Muscle layer of colon (tissue), 2 donors: Measurements from ENCODE around the gene CTBS.
"Not testable (repeated sequence)": the region's sequence is repeated elsewhere in the genome, so short reads cannot be mapped to it uniquely, and the experiment has no call there.

Experiments used
- H3K27ac ChIP-seq: one replicate; pipeline ENCODE4 v1.7.0; 2013; ENCODE audit warnings: low read depth, mild to moderate bottlenecking, low read length, moderate library complexity
- H3K27me3 ChIP-seq, 2 donors: one replicate each; pipeline ENCODE4 v1.7.0; 2013; ENCODE audit warnings: low read length in 2 of 2, mild to moderate bottlenecking in 2 of 2; ENCODE audit not compliant: insufficient read depth in 2 of 2, control insufficient read depth in 1 of 2
- H3K36me3 ChIP-seq: one replicate; pipeline ENCODE4 v1.7.0; 2013; ENCODE audit warnings: mild to moderate bottlenecking, low read length; ENCODE audit not compliant: insufficient read depth
- H3K4me1 ChIP-seq: one replicate; pipeline ENCODE4 v1.7.0; 2013; ENCODE audit warnings: mild to moderate bottlenecking, low read length; ENCODE audit not compliant: insufficient read depth
- H3K4me3 ChIP-seq, 2 donors: one replicate each; pipeline ENCODE4 v1.7.0; 2013; ENCODE audit warnings: low read length in 2 of 2, low read depth in 1 of 2, mild to moderate bottlenecking in 1 of 2, moderate library complexity in 1 of 2
- H3K9ac ChIP-seq: one replicate; pipeline ENCODE4 v1.7.0; 2013; ENCODE audit warnings: low read length
- H3K9me3 ChIP-seq: one replicate; pipeline ENCODE4 v1.7.0; 2013; ENCODE audit warnings: mild to moderate bottlenecking, low read length
- donor health status: abdominal sarcoma.
- donor health status: Adenocarcinoma of cecum.

CTBS gene

DNA sequence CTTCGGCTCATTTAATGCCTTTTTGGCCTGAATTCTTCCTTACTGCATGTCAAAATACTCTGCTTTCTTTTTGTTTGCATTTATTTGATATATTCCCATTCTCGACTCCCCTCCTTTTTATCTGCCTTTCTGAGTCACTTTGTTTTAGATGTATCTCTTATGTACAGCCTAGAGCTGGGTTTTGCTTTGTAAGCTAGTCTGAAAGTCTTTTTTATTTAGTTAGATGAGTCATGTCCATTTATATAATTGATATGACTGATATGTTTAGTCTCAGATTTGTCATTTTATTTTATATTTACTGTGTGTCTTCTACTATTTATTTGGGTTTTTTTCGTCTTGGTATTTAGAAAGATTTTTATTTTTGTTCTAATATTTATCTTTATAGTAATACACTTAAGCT is 34.3 kb downstream of the CTBS start:
- Histone ChIP-seq H3K9ac (no peak overlapping the region), H3K4me3 (no peak overlapping the region)

DNA sequence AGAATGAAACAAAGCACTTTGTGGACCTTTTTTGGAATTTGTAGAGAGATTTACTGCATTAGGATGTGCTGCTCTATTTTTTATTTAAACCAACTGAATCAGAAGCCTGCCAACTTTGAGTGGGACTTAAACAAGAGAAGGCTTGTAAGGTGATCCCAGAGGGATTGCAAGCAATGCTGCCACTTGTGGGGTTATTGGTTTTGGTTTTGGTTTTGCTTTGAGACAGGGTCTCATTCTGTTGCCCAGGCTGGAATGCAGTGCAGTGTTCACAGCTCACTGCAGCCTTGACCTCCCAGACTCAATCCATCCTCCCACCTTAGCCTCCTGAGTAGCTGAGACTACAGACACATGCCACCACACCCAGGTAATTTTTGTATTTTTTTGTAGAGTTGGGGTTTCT is 35.6 kb downstream of the CTBS start:
- no peak overlapping the region for H3K4me3 ChIP-seq
- no peak overlapping the region for H3K9ac ChIP-seq
- H3K9me3 ChIP-seq: no peaks in the 10 kb centered on the region
- H3K27ac ChIP-seq: no peak overlapping the region
- H3K36me3 ChIP-seq: peaks cover 6% of the 10 kb centered on the region
- no peaks in the 10 kb centered on the region for H3K27me3 ChIP-seq
- H3K4me1 ChIP-seq: peaks cover 5% of the 10 kb centered on the region

More for the DNA sequence above, 34.3 kb downstream of the CTBS start:
- no peaks in the 10 kb centered on the region for H3K27me3 ChIP-seq
- no peak overlapping the region for H3K27ac ChIP-seq
- H3K9me3 ChIP-seq: no peaks in the 10 kb centered on the region
- H3K4me1 ChIP-seq: peaks cover 5% of the 10 kb centered on the region
- H3K36me3 ChIP-seq: peaks cover 6% of the 10 kb centered on the region

DNA sequence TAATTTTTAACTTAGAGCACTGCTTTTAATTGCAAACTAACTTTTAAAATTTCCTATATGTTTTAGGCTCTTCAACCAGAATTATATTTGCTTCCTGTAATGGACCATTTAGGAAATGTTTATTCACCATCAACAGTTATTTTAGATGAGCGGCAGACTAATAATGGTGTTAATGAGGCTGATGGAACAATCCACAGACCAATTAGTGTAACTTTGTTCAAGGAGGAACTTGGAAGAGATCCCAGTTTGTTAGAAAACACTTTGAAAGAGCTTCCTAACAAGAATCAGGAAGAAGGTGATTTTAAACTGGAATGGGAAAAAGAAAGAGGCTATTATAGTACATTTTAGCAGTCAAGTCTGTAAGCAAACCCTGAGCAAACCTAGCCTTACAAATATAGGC is 48.5 kb downstream of the CTBS start:
- Histone ChIP-seq H3K36me3 (no peaks in the 10 kb centered on the region), H3K9me3 (no peaks in the 10 kb centered on the region), H3K4me1 (no peaks in the 10 kb centered on the region), H3K9ac (no peak overlapping the region), H3K27ac (no peak overlapping the region), H3K27me3 (no peaks in the 10 kb centered on the region), H3K4me3 (no peak overlapping the region)

DNA sequence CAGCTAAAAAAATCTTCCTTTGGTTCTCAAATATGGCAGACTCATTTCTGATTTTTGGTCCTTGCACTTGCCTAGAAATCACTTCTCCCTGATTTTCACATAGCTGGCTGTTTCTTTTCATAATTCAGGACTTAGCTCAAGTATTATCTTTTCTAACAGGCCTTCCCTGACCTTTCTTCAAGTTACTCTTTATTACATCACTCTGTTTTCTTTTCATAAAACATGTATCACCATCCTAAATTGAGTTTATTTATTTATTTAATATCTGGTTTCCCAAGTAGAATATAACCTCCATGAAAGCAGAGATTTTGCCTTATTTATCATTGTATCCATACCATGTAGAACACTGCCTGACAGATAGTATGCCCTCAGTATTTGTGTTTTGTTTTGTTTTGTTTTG is 49.6 kb downstream of the CTBS start:
- Histone ChIP-seq H3K4me3 (no peak overlapping the region), H3K9ac (no peak overlapping the region), H3K27ac (no peak overlapping the region), H3K4me1 (no peaks in the 10 kb centered on the region), H3K9me3 (no peaks in the 10 kb centered on the region), H3K36me3 (no peaks in the 10 kb centered on the region), H3K27me3 (no peaks in the 10 kb centered on the region)

DNA sequence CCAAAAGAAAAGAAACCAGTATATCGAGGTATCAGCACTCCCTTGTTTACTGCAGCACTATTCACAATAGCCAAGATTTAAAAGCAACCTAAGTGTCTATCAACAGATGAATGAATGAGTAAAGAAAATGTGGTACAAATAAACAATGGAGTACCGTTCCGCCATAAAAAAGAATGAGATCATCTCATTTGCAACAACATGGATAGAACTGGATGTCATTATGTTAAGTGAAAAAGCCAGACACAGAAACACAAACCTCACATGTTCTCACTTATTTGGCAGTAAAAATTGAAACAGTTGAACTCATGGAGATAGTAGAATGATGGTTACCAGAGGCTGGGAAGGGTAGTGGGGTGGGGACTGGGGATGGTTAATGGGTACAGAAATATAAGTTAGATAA is 63.6 kb downstream of the CTBS start:
- no peaks in the 10 kb centered on the region for H3K27me3 ChIP-seq

DNA sequence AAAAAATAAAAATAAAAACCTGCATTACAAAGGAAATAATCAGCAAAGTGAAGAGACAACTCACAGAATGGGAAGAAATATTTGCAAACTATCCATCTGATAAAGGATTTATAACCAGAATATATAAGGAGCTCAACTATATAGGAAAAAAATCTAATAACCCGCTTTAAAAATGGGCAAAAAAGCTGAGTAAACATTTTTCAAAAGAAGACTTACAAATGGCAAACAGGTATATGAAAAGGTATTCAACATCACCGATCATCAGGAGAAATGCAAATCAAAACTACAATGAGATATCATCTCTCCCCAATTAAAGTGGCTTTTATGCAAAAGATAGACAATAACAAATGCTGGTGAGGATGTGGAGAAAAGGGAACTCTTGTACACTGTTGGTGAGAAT is 64.1 kb downstream of the CTBS start:
- Histone ChIP-seq H3K9ac (no peak overlapping the region), H3K4me1 (no peaks in the 10 kb centered on the region), H3K27ac (no peak overlapping the region), H3K4me3 (no peak overlapping the region), H3K36me3 (no peaks in the 10 kb centered on the region), H3K27me3 (no peaks in the 10 kb centered on the region), H3K9me3 (no peaks in the 10 kb centered on the region)

More for the DNA sequence above, 63.6 kb downstream of the CTBS start:
- Histone ChIP-seq H3K27ac (no peak overlapping the region), H3K4me3 (no peak overlapping the region), H3K9ac (no peak overlapping the region), H3K4me1 (no peaks in the 10 kb centered on the region), H3K9me3 (no peaks in the 10 kb centered on the region), H3K36me3 (no peaks in the 10 kb centered on the region)

DNA sequence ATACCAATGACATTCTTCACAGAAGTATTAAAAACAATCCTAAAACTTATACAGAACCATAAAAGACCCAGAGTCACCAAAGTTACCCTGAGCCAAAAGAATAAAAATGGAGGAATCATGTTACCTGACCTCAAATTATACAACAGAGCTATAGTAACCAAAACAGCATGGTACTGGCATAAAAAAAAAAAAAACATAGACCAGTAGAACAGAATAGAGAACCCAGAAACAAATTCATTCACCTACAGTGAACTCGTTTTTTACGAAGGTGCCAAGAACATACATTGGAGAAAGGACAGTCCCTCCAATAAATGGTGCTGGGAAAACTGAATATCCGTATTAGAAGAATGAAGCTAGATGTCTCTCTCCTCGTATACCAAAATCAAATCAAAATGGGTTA is 65.2 kb downstream of the CTBS start:
- Histone ChIP-seq H3K27ac (no peak overlapping the region), H3K4me1 (peaks cover 8% of the 10 kb centered on the region), H3K27me3 (no peaks in the 10 kb centered on the region), H3K4me3 (no peak overlapping the region), H3K36me3 (no peaks in the 10 kb centered on the region), H3K9me3 (no peaks in the 10 kb centered on the region), H3K9ac (no peak overlapping the region)

DNA sequence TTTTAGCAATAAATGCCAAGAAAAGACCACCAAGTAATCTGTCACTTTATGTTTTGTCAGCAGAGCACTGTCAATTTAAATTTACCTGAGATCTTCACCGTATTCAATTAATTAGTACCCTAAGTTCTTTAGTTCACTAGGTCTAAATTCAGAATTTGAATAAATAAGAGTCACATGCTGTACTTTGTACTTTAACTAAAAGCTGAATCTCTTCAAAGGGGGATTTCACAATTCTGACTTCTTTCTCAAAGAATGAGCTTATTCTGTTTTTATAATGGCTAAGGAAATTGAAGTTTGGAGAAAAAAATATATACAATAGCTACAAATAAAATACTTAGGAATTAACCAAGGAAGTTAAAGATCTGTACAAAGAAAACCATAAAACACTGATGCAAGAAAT is 65.7 kb downstream of the CTBS start:
- no peaks in the 10 kb centered on the region for H3K36me3 ChIP-seq
- no peak overlapping the region for H3K27ac ChIP-seq
- no peak overlapping the region for H3K4me3 ChIP-seq
- H3K9me3 ChIP-seq: no peaks in the 10 kb centered on the region
- H3K9ac ChIP-seq: no peak overlapping the region
- H3K27me3 ChIP-seq: no peaks in the 10 kb centered on the region
- H3K4me1 ChIP-seq: peaks cover 13% of the 10 kb centered on the region

DNA sequence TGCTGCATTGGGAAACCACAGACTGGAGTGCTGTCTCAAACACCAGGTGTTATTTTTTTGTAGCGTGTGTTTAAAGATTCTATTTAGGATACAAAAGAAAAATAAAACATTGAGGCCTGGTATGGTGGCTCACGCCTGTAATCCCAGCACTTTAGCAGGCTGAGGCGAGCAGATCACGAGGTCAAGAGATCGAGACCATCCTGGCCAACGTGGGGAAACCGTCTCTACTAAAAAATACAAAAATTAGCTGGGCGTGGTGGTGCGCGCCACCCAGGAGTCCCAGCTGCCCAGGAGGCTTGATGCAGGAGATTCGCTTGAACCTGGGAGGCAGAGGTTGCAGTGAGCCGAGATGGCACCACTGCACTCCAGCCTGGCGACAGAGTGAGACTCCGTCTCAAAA is 66.4 kb downstream of the CTBS start:
- H3K9me3 ChIP-seq, H3K36me3 ChIP-seq, H3K27ac ChIP-seq, H3K27me3 ChIP-seq, H3K9ac ChIP-seq, H3K4me3 ChIP-seq: not testable (repeated sequence)
- peaks cover 19% of the 10 kb centered on the region for H3K4me1 ChIP-seq

DNA sequence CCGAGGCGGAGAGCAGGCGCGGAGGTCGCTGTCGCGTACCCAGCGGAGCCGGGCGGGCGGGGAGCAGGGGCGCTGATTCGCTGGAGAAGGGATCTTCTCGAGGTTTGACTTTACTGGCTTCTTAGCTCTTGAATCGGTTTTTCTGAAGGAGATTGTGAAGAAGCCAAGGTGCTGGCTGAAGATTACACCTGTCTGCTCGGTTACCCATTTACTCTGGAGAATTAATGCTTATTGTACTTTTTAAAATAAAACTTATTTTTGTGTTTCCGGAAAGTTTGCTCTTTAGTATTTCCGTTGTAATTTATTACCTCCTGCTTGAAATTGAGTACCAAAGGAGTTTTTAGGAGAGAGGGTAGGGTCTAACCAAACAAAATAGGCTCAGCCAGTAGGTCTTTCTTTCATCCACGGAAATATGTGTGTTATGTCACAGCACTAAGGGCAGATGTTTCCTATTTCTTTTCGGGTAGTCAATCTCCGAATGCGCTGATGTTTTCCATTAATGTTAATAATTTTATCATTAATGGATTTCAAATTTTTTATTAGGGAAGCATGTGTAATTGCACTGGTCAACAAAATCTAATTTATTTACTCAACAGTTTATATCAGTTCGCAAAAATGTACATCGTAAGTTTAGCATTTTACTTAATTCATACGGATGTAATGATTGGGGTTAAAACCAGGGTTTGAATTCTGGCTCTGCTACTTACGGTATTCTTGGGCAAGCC is 67.3 kb downstream of the CTBS start:
- Histone ChIP-seq H3K9ac (peak overlapping the region; percentile 84), H3K27ac (peak overlapping the region; percentile 83), H3K4me3 (peak overlapping the region; percentile 69 to 93), H3K27me3 (no peaks in the 10 kb centered on the region), H3K4me1 (peaks cover 26% of the 10 kb centered on the region), H3K36me3 (no peaks in the 10 kb centered on the region), H3K9me3 (no peaks in the 10 kb centered on the region)

DNA sequence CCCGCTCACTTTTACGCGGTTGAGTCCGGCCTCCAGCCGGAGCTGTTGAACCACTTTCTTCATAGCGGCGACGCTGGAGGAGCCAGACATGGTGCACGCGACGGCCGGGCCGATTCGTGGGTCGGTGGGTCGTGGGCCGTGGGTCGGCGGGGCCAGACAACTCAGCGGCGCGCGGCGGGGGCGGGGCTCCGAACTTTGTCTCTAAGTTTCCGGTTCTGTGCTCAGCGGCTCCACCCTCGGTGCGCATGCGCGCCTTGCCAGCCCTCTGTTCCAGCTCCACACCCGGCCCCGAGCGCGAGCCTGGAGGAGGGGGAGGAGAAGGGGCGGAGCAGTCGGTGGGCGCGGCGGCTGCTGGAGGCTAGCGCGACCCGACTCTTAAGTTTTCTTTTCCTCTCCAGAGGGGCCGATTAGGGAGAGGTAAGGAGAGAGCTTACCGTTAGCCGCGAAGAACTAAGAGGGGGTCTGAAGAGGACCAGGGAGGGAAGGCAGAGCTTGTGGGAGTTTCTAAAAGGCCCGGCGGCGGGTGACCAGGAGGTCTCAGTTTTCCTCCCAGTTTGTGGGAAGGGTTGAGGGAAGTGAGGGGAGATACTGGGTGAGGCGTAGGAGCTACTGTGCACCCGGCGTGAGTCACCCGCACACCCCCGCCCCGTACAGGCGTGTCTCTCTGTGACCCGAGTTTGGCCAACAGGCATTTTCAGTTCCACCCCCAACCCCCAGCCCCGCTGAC is 68.1 kb downstream of the CTBS start, which contains the start of the genes GNG5 and SPATA1:
Gene GNG5, minus strand, starts transcription at position 580 of the 727 bp plus-strand sequence. Its CDS starts 490 bp downstream, at position 90.
Gene SPATA1, plus strand, starts transcription at position 385 of the 727 bp plus-strand sequence. CDS start 9,974 bp downstream, outside the sequence.
- no peaks in the 10 kb centered on the region for H3K27me3 ChIP-seq
- peak within 1 kb of the TSS; percentile 98 for H3K27ac ChIP-seq
- H3K4me1 ChIP-seq: peaks cover 30% of the 10 kb centered on the region
- H3K9ac ChIP-seq: peak within 1 kb of the TSS; percentile 84
- H3K9me3 ChIP-seq: no peaks in the 10 kb centered on the region
- peak within 1 kb of the TSS; percentile 69 to 93 for H3K4me3 ChIP-seq
- no peaks in the 10 kb centered on the region for H3K36me3 ChIP-seq
